Liver (tissue), 9 donors: ENCODE measurements around the gene NACAD. TPM values are rescaled to one million over a fixed set of nuclear protein-coding genes. Genes with fewer than 3 reads are reported as not detected.

ENCODE experiments used
- DNase-seq: peaks from one replicate; pipeline ENCODE4 v3.0.0-alpha.2; 2017; ENCODE audit warnings: low spot score
- H3K27ac ChIP-seq, 2 donors: one replicate each; pipeline ENCODE4 v1.7.0; 2013; ENCODE audit warnings: inconsistent platforms in 2 of 2, low read length in 2 of 2, control low read depth in 1 of 2, low read depth in 1 of 2, mild to moderate bottlenecking in 1 of 2
- H3K27me3 ChIP-seq, 4 donors: one replicate each; pipeline versions ENCODE4 v1.6.1 to v1.7.0; 2013; ENCODE audit warnings: low read length in 3 of 4, inconsistent platforms in 1 of 4, mild to moderate bottlenecking in 1 of 4, moderate library complexity in 1 of 4; ENCODE audit not compliant: control insufficient read depth in 4 of 4, insufficient read depth in 4 of 4
- H3K36me3 ChIP-seq, 4 donors: one replicate each; pipeline versions ENCODE4 v1.6.1 to v1.7.0; 2013; ENCODE audit warnings: low read length in 3 of 4, mild to moderate bottlenecking in 3 of 4, low read depth in 1 of 4, moderate library complexity in 1 of 4; ENCODE audit not compliant: control insufficient read depth in 4 of 4, insufficient read depth in 3 of 4
- H3K4me1 ChIP-seq, 4 donors: one replicate each; pipeline versions ENCODE4 v1.6.1 to v1.7.0; 2013; ENCODE audit warnings: low read length in 3 of 4, mild to moderate bottlenecking in 3 of 4, moderate library complexity in 1 of 4; ENCODE audit not compliant: control insufficient read depth in 4 of 4, insufficient read depth in 4 of 4
- H3K4me3 ChIP-seq, 3 donors: one replicate each; pipeline versions ENCODE4 v1.6.1 to v1.7.0; 2013; ENCODE audit warnings: low read length in 3 of 3, control low read depth in 1 of 3, low read depth in 1 of 3, mild to moderate bottlenecking in 1 of 3
- H3K9ac ChIP-seq, 2 donors: one replicate each; pipeline ENCODE4 v1.7.0; 2013; ENCODE audit warnings: low read length in 2 of 2, mild to moderate bottlenecking in 2 of 2, moderate library complexity in 2 of 2, control low read depth in 1 of 2, low read depth in 1 of 2
- H3K9me3 ChIP-seq, 4 donors: one replicate each; pipeline versions ENCODE4 v1.6.1 to v1.7.0; 2013; ENCODE audit warnings: low read length in 3 of 4; ENCODE audit not compliant: control insufficient read depth in 4 of 4
- EGR1 ChIP-seq, 2 donors: IDR thresholded peaks; 2 replicates each; pipeline ENCODE4 v1.6.1; 2016 to 2018; ENCODE audit warnings: antibody characterized with exemption in 2 of 2, low read depth in 2 of 2
- FOXA1 ChIP-seq: IDR thresholded peaks from 2 replicates; pipeline ENCODE4 v1.6.1; 2016; ENCODE audit warnings: antibody characterized with exemption
- FOXA2 ChIP-seq: IDR thresholded peaks from 2 replicates; pipeline ENCODE4 v1.6.1; 2016; ENCODE audit warnings: antibody characterized with exemption
- GABPA ChIP-seq, 2 donors: IDR thresholded peaks in 1 of 2; conservative IDR thresholded peaks in 1 of 2; 2 replicates each; pipeline ENCODE4 v1.6.1; 2016; ENCODE audit warnings: antibody characterized with exemption in 2 of 2, mild to moderate bottlenecking in 1 of 2, moderate library complexity in 1 of 2
- HNF4A ChIP-seq, 2 donors: conservative IDR thresholded peaks; 2 replicates each; pipeline ENCODE4 v1.6.1; 2016; ENCODE audit warnings: antibody characterized with exemption in 2 of 2, mild to moderate bottlenecking in 2 of 2
- HNF4G ChIP-seq: IDR thresholded peaks from 2 replicates; pipeline ENCODE4 v1.6.1; 2016; ENCODE audit warnings: antibody characterized with exemption
- JUND ChIP-seq, 2 donors: IDR thresholded peaks; 2 replicates each; pipeline ENCODE4 v1.6.1; 2016; ENCODE audit warnings: antibody characterized with exemption in 2 of 2
- MAX ChIP-seq: IDR thresholded peaks from 2 replicates; pipeline ENCODE4 v1.6.1; 2016; ENCODE audit warnings: antibody characterized with exemption
- NR2F2 ChIP-seq: IDR thresholded peaks from 2 replicates; pipeline ENCODE4 v1.6.1; 2016; ENCODE audit warnings: antibody characterized with exemption
- RAD21 ChIP-seq, 2 donors: IDR thresholded peaks; 2 replicates each; pipeline ENCODE4 v1.6.1; 2016; ENCODE audit warnings: antibody characterized with exemption in 2 of 2, mild to moderate bottlenecking in 2 of 2
- RXRA ChIP-seq, 2 donors: IDR thresholded peaks; 2 replicates each; pipeline ENCODE4 v1.6.1; 2017 to 2018; ENCODE audit warnings: antibody characterized with exemption in 2 of 2, mild to moderate bottlenecking in 1 of 2
- SP1 ChIP-seq: IDR thresholded peaks from 2 replicates; pipeline ENCODE4 v1.6.1; 2018; ENCODE audit warnings: antibody characterized with exemption, mild to moderate bottlenecking
- TAF1 ChIP-seq: conservative IDR thresholded peaks from 2 replicates; pipeline ENCODE4 v1.6.1; 2016; ENCODE audit warnings: antibody characterized with exemption, mild to moderate bottlenecking
- YY1 ChIP-seq: IDR thresholded peaks from 2 replicates; pipeline ENCODE4 v1.6.1; 2016; ENCODE audit warnings: antibody characterized with exemption, mild to moderate bottlenecking
- ZBTB33 ChIP-seq: IDR thresholded peaks from 2 replicates; pipeline ENCODE4 v1.6.1; 2016; ENCODE audit warnings: antibody characterized with exemption
- WGBS: extraction: QIAGEN DNeasy Blood & Tissue Kit; methylation state at CpG from one replicate; pipeline ENCODE4 v1.1.7; 2013; 5-methylcytosine and 5-hydroxymethylcytosine counted together
- polyA plus RNA-seq, 2 donors: library from polyadenylated mRNA; stranded (reverse) in 1 of 2; unstranded in 1 of 2; fragments of 200-250 nt in 1 of 2; fragments of >200 nt in 1 of 2; fragmentation: Nextera tagmentation in 1 of 2; extraction: Ambion mirVana in 1 of 2; gene quantifications; one replicate each; pipeline versions ENCODE4 v1.2.1 to v1.2.3, GENCODE V29; 2013 to 2015
- total RNA-seq, 2 donors: library from RNA; depleted of rRNA; stranded (reverse); fragments of >200 nt; gene quantifications; one replicate each; pipeline ENCODE4 v1.2.3, GENCODE V29; 2014
- TF ChIP-seq, protein P1 (sequence below): IDR thresholded peaks from 2 replicates; pipeline ENCODE4 v1.6.1; 2016; ENCODE audit warnings: antibody characterized with exemption
- TF ChIP-seq, protein P2 (sequence below): IDR thresholded peaks from 2 replicates; pipeline ENCODE4 v1.6.1; 2016; ENCODE audit warnings: antibody characterized with exemption, mild to moderate bottlenecking
- TF ChIP-seq, protein P3 (sequence below): fragments of 150-350 bp; IDR thresholded peaks from 2 replicates; pipeline ENCODE4 v1.5.1; 2017; ENCODE audit warnings: improper control_type of control experiment, low read depth, low read length; ENCODE audit not compliant: missing input control
- donor health status: healthy.
- donor health status: healthy.
- donor health status: healthy.
- donor health status: healthy.
- donor health status: healthy.

The NACAD gene
- total and polyA plus RNA-seq, 4 donors = 0.03 to 0.14 (median 0.09) TPM

DNA sequence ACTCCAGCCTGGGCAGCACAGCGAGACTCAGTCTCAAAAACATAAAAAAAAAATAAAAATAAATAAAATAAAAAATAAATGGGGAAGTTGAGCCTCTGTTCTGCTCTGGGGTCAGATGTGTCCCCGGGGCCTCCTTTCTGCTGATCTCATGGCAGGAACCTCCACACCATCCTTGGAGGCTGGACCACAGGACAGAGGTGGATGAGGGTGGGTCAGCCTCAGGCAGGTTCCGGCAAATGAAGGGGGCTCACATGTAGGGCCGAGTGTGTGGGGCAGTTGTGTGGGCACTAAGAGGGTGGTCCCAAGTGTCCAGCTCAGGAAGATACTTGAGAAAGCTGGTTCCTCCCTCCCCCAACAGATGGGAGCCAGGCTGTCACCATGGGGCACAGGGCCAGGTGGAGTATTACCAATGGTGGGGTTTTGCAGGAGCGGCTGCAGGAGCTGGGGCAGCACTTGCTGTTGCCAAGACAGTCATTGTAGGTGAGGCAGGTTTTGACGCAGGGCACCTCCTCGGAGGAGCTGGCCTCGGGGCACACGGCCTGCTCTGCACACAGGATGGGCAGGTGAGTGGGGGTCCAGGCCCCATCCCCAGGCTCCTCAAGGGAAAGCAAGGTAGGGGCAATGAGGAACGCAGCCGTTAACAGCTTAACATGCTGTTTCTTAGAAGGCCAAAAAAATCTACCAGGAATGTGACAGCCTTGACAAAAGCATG, 36.6 kb upstream of the NACAD start:
- Histone ChIP-seq H3K9me3 (no peaks in the 10 kb centered on the region), H3K36me3 (no peaks in the 10 kb centered on the region), H3K4me1 (no peaks in the 10 kb centered on the region), H3K4me3 (no peak overlapping the region), H3K9ac (no peak overlapping the region), H3K27ac (no peak overlapping the region), H3K27me3 (no peaks in the 10 kb centered on the region)
- DNase-seq = no peak
- WGBS = 94% methylated on average over 11 of the region's 11 CpGs
- TF ChIP-seq JUND (IDR thresholded peaks at IDR 0.05) = no peak
- no peak for TF ChIP-seq RXRA (IDR thresholded peaks at IDR 0.05)
- TF ChIP-seq HNF4G = no peak
- TF ChIP-seq MAX = no peak
- TF ChIP-seq NR2F2 = no peak
- no peak for TF ChIP-seq FOXA1
- TF ChIP-seq, protein P1, sequence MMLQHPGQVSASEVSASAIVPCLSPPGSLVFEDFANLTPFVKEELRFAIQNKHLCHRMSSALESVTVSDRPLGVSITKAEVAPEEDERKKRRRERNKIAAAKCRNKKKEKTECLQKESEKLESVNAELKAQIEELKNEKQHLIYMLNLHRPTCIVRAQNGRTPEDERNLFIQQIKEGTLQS = no peak
- TF ChIP-seq, protein P2, sequence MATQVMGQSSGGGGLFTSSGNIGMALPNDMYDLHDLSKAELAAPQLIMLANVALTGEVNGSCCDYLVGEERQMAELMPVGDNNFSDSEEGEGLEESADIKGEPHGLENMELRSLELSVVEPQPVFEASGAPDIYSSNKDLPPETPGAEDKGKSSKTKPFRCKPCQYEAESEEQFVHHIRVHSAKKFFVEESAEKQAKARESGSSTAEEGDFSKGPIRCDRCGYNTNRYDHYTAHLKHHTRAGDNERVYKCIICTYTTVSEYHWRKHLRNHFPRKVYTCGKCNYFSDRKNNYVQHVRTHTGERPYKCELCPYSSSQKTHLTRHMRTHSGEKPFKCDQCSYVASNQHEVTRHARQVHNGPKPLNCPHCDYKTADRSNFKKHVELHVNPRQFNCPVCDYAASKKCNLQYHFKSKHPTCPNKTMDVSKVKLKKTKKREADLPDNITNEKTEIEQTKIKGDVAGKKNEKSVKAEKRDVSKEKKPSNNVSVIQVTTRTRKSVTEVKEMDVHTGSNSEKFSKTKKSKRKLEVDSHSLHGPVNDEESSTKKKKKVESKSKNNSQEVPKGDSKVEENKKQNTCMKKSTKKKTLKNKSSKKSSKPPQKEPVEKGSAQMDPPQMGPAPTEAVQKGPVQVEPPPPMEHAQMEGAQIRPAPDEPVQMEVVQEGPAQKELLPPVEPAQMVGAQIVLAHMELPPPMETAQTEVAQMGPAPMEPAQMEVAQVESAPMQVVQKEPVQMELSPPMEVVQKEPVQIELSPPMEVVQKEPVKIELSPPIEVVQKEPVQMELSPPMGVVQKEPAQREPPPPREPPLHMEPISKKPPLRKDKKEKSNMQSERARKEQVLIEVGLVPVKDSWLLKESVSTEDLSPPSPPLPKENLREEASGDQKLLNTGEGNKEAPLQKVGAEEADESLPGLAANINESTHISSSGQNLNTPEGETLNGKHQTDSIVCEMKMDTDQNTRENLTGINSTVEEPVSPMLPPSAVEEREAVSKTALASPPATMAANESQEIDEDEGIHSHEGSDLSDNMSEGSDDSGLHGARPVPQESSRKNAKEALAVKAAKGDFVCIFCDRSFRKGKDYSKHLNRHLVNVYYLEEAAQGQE = no peak
- no peak for TF ChIP-seq HNF4A (conservative IDR thresholded peaks at IDR 0.05)
- no peak for TF ChIP-seq SP1
- no peak for TF ChIP-seq GABPA (IDR thresholded peaks at IDR 0.05 in 1 of 2, conservative IDR thresholded peaks at IDR 0.05 in 1 of 2)
- no peak for TF ChIP-seq ZBTB33
- no peak for TF ChIP-seq RAD21 (IDR thresholded peaks at IDR 0.05)
- TF ChIP-seq, protein P3, sequence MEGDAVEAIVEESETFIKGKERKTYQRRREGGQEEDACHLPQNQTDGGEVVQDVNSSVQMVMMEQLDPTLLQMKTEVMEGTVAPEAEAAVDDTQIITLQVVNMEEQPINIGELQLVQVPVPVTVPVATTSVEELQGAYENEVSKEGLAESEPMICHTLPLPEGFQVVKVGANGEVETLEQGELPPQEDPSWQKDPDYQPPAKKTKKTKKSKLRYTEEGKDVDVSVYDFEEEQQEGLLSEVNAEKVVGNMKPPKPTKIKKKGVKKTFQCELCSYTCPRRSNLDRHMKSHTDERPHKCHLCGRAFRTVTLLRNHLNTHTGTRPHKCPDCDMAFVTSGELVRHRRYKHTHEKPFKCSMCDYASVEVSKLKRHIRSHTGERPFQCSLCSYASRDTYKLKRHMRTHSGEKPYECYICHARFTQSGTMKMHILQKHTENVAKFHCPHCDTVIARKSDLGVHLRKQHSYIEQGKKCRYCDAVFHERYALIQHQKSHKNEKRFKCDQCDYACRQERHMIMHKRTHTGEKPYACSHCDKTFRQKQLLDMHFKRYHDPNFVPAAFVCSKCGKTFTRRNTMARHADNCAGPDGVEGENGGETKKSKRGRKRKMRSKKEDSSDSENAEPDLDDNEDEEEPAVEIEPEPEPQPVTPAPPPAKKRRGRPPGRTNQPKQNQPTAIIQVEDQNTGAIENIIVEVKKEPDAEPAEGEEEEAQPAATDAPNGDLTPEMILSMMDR = no peak
- no peak for TF ChIP-seq EGR1 (IDR thresholded peaks at IDR 0.05; ENCODE audit: low read depth in 2 of 2)
- no peak for TF ChIP-seq TAF1
- TF ChIP-seq YY1 = no peak
- no peak for TF ChIP-seq FOXA2
